ENCODE data around the gene EXOC4.

DNA sequence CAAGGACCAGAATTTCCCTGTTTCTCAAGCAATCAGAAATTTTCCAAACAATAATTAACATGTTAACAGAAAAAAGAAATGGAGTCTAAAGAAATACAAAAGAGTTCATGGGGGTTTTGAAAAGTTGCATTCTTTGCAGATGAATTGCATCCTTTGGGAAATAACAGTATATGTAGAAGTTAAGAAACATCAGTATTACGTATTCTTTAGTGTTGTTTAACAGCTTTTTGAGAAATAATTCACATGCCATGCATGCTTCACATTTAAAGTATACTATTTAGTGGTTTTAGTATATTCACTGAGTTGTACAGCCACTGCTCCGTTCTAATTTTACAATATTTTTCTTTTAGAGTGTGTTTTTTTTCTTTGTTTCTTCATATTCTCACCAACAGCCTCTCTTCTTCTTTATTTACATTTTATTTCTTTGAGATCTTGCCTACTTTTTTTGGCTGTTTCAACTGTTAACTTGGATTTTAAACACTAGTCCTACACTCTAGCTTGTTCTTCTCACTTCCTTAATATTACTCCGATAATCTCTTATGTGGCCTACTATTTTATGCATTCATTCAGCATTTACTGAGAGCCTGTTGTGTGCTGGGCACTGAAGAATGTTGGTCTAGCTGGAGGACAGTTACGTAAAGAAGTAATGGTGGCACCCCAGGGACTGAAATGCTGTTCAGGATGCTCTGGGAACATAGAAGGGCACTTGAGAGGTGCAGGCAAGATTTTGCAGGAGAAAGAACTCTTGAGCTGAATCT, 330.1 kb downstream of the EXOC4 start:
- no peak for TF ChIP-seq EZH2phosphoT487 (IDR thresholded peaks at IDR 0.05; ENCODE audit: borderline replicate concordance)
- TF ChIP-seq, protein P1, sequence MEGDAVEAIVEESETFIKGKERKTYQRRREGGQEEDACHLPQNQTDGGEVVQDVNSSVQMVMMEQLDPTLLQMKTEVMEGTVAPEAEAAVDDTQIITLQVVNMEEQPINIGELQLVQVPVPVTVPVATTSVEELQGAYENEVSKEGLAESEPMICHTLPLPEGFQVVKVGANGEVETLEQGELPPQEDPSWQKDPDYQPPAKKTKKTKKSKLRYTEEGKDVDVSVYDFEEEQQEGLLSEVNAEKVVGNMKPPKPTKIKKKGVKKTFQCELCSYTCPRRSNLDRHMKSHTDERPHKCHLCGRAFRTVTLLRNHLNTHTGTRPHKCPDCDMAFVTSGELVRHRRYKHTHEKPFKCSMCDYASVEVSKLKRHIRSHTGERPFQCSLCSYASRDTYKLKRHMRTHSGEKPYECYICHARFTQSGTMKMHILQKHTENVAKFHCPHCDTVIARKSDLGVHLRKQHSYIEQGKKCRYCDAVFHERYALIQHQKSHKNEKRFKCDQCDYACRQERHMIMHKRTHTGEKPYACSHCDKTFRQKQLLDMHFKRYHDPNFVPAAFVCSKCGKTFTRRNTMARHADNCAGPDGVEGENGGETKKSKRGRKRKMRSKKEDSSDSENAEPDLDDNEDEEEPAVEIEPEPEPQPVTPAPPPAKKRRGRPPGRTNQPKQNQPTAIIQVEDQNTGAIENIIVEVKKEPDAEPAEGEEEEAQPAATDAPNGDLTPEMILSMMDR (conservative IDR thresholded peaks at IDR 0.05; ENCODE audit: low read length): no peak
